ENCODE results near the gene ATAD1.
"Not testable (repeated sequence)": the region's sequence is repeated elsewhere in the genome, so short reads cannot be mapped to it uniquely, and the experiment has no call there.

Gene ATAD1

GRCh38 chr10:87817609-87818504, at the start of gene ATAD1:
Gene ATAD1, minus strand, starts transcription at chr10:87818226. Its CDS starts 3,627 bp downstream, at chr10:87814599.
- peak; percentile 97 for DNase-seq (ENCODE audit: low spot score)

- DNase-seq (ENCODE audit: low spot score) = no peak
Measured at GRCh38 chr10:87867453-87867852, 49.4 kb upstream of the ATAD1 start.

- no peak for DNase-seq (ENCODE audit: low spot score)
Measured at GRCh38 chr10:87866412-87866974, 48.5 kb upstream of the ATAD1 start.

GRCh38 chr10:87865241-87865881, 47.3 kb upstream of the ATAD1 start:
- DNase-seq (ENCODE audit: low spot score) = no peak

GRCh38 chr10:87864496-87865059, 46.6 kb upstream of the ATAD1 start:
- no peak for DNase-seq (ENCODE audit: low spot score)

GRCh38 chr10:87863951-87864495, 46.0 kb upstream of the ATAD1 start:
- DNase-seq (ENCODE audit: low spot score) = not testable (repeated sequence)

- peak; percentile 91 for DNase-seq (ENCODE audit: low spot score)
Measured at GRCh38 chr10:87863053-87863943, 45.3 kb upstream of the ATAD1 start, which contains the start of the genes KLLN and PTEN. Gene KLLN, minus strand, starts transcription at chr10:87863533. Its CDS starts 1,046 bp downstream, at chr10:87862487. Gene PTEN, plus strand, starts transcription at chr10:87863625. Its CDS starts 845 bp downstream, at chr10:87864470.

GRCh38 chr10:87862679-87863052, 44.6 kb upstream of the ATAD1 start:
- peak; percentile 11 for DNase-seq (ENCODE audit: low spot score)

- peak; percentile 94 for DNase-seq (ENCODE audit: low spot score)
Measured at GRCh38 chr10:87861953-87862678, 44.1 kb upstream of the ATAD1 start.

GRCh38 chr10:87861566-87861952, 43.5 kb upstream of the ATAD1 start:
- peak; percentile 72 for DNase-seq (ENCODE audit: low spot score)

- DNase-seq (ENCODE audit: low spot score) = no peak
Measured at GRCh38 chr10:87860816-87861403, 42.9 kb upstream of the ATAD1 start.

GRCh38 chr10:87860156-87860795, 42.2 kb upstream of the ATAD1 start:
- peak; percentile 60 for DNase-seq (ENCODE audit: low spot score)

GRCh38 chr10:87855665-87856064, 37.6 kb upstream of the ATAD1 start:
- DNase-seq (ENCODE audit: low spot score) = not testable (repeated sequence)

GRCh38 chr10:87855247-87855646, 37.2 kb upstream of the ATAD1 start:
- not testable (repeated sequence) for DNase-seq (ENCODE audit: low spot score)

- DNase-seq (ENCODE audit: low spot score) = no peak
Measured at GRCh38 chr10:87852089-87852488, 34.1 kb upstream of the ATAD1 start.

- DNase-seq (ENCODE audit: low spot score) = peak; percentile 54
Measured at GRCh38 chr10:87850742-87851205, 32.7 kb upstream of the ATAD1 start.

GRCh38 chr10:87849001-87849400, 31.0 kb upstream of the ATAD1 start:
- DNase-seq (ENCODE audit: low spot score) = no peak

GRCh38 chr10:87847550-87847949, 29.5 kb upstream of the ATAD1 start:
- DNase-seq (ENCODE audit: low spot score) = peak; percentile 16

GRCh38 chr10:87846711-87847110, 28.7 kb upstream of the ATAD1 start:
- not testable (repeated sequence) for DNase-seq (ENCODE audit: low spot score)

Data from GM03348 (cell line).